Epithelial cell of esophagus (primary cell): ENCODE data around the gene TK2.

Experiments
- DNase-seq: peaks from one replicate; pipeline ENCODE4 v3.0.0; 2010; ENCODE audit warnings: low read depth
- H3K4me3 ChIP-seq: 2 replicates; pipeline ENCODE4 v1.5.1; 2011; ENCODE audit warnings: mild to moderate bottlenecking, low read length, control low read depth
- TF ChIP-seq, protein P1 (sequence below): IDR thresholded peaks from 2 replicates; pipeline ENCODE4 v1.5.1; 2011; ENCODE audit warnings: low read depth, mild to moderate bottlenecking, low read length, control low read depth, inconsistent platforms; ENCODE audit not compliant: insufficient read depth; ENCODE audit errors: missing control alignments

The TK2 gene

DNA sequence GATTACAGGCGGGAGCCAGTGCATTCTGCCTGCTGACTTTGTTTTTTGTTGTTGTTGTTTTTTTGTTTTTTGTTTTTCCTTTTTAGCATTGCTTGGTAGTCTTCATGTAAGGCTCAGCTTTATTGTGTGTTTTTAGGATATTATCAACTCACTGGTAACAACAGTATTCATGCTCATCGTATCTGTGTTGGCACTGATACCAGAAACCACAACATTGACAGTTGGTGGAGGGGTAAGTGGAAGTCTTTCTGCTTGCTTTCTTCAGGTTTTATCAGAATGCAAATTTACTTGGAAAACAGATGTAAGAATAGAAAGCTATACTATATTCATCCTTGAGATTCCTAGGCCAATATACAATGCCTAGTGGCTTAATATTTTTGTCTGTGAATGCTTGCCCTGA lies 13.1 kb upstream of the TK2 start:
- TF ChIP-seq, protein P1, sequence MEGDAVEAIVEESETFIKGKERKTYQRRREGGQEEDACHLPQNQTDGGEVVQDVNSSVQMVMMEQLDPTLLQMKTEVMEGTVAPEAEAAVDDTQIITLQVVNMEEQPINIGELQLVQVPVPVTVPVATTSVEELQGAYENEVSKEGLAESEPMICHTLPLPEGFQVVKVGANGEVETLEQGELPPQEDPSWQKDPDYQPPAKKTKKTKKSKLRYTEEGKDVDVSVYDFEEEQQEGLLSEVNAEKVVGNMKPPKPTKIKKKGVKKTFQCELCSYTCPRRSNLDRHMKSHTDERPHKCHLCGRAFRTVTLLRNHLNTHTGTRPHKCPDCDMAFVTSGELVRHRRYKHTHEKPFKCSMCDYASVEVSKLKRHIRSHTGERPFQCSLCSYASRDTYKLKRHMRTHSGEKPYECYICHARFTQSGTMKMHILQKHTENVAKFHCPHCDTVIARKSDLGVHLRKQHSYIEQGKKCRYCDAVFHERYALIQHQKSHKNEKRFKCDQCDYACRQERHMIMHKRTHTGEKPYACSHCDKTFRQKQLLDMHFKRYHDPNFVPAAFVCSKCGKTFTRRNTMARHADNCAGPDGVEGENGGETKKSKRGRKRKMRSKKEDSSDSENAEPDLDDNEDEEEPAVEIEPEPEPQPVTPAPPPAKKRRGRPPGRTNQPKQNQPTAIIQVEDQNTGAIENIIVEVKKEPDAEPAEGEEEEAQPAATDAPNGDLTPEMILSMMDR = no peak
- no peak for DNase-seq
- no peak overlapping the region for H3K4me3 ChIP-seq

DNA sequence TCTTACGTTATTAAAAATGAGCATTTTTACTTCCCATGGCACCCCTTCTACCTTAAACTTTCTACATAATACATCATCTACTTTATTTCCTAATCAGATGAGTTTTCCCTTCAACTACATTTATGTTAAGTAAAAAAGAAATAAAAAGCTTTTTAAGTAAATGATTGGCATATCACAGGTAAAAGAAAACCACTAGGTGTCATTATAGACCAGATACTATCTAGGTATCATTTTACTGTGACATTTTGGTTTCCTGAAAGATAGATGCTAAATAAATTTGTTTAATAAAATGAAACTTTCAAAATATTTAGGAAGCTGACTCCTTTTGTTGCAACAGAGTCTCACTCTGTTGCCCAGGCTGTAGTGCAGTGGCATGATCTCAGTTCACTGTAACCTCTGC lies 12.5 kb upstream of the TK2 start:
- peak; percentile 20 for DNase-seq
- no peak overlapping the region for H3K4me3 ChIP-seq
- TF ChIP-seq, protein P1 = peak; percentile 10

DNA sequence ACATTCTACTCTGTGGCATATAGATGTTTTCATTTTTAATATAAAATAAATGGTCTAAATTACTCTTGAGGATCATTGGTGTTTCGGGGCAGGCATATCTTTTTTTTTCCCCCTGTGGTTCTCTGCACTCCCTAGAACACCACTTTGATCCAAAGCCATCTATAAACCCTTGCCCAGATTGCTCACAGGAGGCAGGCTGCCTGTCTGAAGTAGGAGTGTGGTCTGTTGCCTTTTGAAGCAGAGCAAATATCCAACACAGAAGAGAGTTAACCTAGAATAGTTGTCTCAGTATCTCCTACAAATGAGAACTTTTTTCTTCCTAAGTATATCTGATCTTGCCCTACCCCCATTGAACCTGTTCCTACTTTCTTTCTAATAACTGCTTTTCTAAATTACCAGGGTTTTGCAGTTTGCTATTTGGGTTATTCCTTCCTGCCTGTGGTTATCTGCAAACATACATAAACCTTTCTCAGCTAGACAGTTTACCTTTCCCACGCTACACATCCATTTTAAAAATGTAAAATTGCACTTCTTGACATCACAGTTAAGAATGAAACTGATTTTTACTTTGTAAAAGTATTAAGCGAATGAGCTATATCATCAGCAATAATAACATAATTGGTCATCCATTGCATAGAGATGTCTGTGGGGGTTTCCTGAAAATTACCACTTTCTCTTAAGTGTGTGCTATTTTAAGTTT lies 11.6 kb upstream of the TK2 start:
- no peak for DNase-seq

DNA sequence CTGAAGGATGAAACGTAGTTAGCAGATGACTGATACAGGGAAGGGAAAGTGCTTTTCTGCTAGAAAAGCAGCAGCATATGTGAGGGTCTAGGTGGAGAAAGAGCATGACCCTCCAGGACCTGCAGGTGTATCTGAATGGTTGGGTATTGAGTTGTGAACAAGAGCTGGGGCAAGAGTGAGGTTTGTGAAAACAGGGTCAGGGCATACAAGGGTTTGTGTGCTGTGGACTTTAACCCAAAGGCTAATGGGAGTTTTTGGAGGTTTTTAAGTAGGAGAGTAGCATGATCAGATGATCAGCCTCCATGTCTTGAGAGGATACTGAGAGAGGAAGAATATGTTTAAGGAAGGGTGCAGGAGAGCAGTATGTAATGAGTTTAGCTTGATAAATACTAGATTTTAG lies 10.2 kb upstream of the TK2 start:
- DNase-seq = no peak
- H3K4me3 ChIP-seq = no peak overlapping the region
- TF ChIP-seq, protein P1 = no peak

More for the DNA sequence above, 11.6 kb upstream of the TK2 start:
- TF ChIP-seq, protein P1 = no peak
- no peak overlapping the region for H3K4me3 ChIP-seq

DNA sequence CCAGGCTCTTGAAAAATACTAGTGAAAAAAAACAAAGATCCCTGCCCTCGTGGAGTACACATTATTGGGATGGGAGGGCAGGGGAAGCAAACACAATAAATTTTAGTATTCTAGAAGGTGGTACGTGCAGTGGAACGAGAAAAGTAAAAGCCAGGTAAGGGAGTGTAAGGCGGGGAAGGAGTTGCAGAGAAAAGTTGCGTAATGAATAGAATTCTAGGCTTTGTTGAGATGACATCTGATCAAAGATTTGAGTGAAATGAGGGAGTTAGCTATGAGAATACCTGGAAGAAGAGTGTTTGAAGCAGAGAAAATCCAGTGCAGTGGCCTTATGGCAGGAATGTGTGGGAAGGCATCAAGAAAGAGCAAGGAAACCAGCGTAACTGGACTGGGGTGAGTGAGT lies 4.6 kb upstream of the TK2 start:
- no peak for DNase-seq
- H3K4me3 ChIP-seq = no peak overlapping the region
- TF ChIP-seq, protein P1 = no peak

DNA sequence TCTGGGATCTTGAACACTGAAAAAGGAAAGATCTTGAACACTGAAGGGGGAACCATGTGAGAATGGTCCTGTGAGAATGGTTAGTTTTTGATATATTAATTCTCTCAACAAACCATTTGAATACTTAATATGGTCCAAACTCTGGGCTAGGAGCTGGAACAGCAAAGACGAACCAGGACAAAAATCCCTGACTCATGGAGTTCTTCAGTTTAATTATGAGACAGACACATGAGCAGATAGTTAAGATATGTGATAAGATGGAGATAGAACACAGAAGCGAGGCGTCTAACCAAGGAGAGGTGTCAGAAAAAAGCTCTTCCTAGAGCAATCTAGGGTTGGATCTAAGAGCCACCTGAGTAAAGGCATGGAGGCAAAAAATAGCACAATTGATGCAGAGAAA lies 4.1 kb upstream of the TK2 start:
- TF ChIP-seq, protein P1 = no peak
- no peak overlapping the region for H3K4me3 ChIP-seq
- DNase-seq = no peak

DNA sequence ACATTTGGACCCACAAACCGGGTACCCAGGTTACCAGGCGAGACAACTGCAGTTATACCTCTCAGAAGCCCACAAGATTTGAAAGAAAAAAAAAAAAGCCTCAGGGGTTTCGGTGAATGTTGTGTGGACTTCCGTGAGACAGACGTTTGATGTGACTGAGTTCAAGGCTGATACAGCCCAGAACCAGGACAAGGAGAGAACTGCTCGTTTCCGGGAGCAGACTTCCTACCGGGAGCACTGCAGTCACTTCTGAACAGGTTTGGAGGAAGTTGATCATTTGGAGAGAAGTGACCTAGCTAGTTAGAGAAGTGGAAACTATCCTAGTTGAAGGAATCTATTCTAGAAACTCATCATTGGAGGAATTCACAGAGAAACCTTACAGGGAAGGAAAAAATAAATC lies 3.3 kb upstream of the TK2 start:
- H3K4me3 ChIP-seq = peak overlapping the region; percentile 73
- TF ChIP-seq, protein P1 = no peak
- DNase-seq = no peak
